NCI-H748 treated with DMSO at 0.1 percent for 48 hours (cell line): ENCODE results near the gene ILDR2.

ENCODE experiments used
- DNase-seq: peaks from one replicate; lab custom pipeline; 2025; lab: John Stamatoyannopoulos, UW

Gene ILDR2

DNA sequence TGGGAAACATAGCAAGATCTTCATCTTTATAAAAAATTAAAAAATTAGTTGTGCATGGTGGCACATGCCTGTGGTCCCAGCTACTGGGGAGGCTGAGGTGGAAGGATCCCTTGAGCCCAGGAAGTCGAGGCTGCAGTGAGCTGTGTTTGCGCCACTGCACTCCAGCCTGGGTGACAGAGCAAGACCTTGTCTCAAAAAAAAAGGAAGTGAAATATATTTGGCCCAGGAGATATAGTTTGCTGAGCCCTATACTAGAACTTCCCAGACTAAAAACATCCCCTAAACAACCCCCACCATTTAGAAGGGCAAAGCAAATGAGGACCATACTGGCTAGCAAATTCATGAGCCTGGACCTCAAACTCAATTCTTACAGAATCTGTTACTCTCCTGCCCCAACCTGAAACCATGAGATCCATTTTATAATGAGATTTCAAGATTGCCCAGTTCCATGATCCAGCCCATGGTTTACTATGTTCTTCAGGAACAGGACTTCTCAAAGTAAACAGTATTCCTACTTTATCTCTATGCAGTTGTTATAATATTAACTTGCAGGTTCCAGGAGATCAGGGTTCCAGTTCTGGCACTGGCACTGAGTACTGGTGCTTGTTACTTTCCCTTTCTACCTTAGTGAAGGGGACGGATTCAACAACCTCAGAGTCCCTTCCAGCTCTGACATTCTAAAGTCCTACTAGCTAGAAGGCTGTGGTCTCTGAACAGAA is 50.4 kb downstream of the ILDR2 start:
- no peak for DNase-seq

DNA sequence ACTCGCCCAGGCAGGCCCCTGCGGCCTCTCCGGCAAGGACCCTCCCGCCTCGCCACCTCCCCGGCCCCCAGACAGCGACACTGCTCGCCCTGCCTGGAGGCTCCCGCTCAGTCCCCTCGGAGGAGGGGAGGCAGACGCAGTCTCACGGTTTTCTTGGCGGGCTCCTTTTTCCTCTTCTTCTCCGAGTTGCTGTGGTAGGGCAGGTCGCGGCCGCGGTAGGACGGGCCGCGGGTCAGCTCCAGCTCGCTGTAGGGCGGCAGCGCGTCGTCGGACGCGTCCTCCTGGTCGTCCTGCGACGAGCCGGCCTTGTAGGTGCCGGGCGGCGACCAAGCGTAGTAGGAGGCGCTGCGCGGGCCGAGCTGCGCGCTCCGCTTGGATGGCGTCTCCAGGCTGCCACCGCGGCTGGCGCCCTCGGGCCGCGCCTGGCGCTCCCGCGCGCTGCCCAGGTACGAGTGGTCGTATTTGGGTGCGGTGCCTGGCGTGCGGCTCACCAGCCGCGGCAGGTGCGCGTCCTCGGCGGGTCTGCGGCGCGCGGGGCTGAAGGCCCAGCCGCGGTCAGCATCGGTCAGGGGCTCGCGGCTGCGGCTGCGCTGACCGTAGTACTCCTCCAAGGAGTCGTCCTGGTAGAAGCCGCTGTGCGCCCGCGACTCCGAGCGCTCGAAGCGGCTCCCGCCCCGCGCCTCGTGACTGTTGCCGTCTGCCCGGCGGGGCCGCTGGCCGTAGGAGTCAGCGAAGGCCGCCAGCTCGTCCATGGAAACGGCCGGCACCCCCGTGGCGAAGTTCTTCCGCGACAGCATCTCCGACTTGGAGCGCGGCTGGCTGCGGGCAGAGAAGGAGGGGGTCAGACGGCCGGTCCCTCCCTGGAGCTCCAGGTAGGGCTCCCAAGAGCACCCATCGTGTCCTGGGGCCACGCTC is 54.5 kb downstream of the ILDR2 start:
- peak; percentile 3 for DNase-seq

DNA sequence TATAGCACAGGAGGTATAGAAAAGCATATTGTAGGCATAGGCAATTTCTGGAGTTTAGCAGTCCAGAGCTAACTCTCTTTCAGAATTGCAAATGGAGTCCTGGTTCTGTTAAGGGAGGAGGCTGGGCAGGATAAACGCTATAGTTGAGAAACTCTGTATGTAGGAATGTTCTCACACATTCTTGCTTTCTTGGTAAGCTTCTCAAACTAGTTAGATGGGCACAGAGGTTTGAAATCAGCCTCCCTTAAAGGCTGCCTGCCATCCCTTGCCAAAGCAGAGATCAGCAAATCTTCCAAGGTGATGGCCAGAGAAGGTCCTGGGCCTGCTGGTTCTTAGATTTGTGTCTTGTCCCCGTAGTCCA is 56.4 kb downstream of the ILDR2 start:
- no peak for DNase-seq

DNA sequence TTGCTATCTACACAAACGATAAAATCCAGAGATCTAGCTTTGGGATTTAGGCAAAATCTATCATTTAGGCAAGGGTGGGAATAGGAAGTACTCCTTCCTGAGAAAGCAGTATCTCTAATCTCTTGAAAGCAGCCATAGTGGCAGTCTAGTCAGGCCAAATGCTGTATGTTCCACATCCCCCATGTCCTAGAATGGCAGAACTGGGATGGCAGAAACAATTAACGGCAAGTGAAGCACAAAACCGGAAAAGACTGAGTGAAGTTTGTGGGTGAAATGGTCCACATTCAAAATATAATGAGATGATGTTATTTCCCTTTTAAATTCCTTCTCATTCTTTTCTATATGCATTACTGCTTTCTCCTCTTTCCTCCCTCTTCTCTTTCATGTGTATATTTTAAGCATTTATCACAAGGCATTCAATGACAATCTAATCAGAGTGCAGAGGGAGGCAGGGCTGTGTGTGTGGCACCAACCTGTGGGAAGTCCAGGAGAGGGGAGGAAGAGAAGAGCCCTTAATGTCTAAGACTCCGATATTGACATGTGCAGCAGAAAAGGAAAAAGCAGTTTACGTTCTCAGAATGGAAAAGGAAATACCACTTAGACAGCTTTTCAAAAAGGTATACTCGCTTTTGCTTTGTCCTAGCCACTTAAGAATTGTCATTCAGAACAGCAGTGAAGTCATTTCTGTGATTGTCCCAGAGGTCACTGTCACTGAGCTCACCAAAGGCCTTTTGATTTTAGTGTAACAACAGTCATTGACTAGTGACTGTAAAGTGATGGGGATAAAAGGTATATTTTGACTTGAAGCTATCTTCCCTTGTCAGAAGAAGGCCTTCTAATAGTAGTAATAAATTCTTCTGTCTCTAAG is 57.0 kb downstream of the ILDR2 start:
- DNase-seq, result no peak

- no peak for DNase-seq
Measured at GRCh38 chr1:166915941-166916340, 59.4 kb downstream of the ILDR2 start.

GRCh38 chr1:166915042-166915441 is 60.3 kb downstream of the ILDR2 start:
- DNase-seq, result no peak

DNA sequence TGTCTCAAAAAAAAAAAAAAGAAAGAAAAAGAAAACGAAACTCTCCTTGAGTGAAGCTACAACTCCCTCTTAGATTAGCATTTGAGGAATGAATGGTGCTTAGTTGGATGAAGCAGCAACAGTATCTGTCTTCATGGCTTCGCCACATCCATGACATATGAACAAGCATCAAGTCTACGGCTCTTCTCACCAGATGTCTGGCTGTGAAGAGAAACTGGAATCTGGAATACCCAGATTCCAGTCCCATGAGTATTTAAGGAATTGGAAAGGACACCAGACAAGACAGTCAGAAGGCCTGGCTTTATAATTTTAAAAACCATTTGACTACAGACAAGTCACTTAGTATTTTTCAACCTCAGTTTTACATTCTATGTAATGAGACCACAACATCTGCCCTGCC is 61.2 kb downstream of the ILDR2 start:
- DNase-seq, result no peak

GRCh38 chr1:166911624-166912023 is 63.7 kb downstream of the ILDR2 start:
- DNase-seq, result no peak

DNA sequence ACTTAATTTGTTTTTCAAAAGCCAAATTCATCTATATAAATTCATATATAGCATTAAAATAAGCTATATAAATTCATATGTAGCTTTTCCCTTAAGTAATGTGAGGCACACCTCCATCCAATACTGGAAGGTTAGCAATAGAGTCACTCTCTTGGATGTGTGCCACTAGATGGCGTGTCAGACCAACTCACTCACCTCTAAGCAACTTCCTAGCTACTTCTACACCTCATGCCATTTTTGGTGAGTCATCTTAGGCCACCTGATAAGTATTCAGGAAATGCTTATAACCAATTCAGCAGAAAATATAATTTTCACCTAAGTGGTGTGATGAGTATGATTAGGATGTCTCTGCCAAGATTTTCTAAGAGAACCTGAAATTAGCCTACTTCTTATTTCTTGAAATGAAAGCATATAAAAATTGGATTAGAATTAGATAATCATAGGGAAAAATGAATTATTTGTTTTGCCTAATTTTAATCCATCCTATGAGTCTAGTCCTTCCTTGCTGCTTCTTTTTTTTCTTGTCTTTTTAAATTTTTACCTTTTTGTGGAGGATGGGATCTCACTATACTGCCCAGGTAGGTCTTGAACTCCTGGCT is 64.8 kb downstream of the ILDR2 start:
- peak; percentile 68 for DNase-seq

DNA sequence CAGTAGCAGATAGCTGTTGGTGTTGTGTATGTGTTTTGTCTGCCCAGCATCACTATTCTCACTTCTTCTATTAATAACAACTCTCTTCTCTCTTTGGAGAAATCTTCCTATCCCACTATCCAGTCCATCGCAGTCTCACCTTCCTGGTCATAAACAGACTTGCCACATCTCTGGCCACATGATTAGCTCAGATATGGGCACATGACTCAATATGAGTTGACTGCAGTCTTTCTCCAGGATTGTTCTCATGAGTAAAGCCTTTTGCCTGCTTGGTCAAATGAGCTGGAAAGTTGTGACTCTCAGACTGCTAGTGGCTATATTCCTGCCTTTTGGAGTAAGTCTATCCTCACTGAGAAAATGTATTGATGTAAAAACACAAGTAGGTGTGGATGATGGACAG is 66.4 kb downstream of the ILDR2 start:
- DNase-seq, result no peak

GRCh38 chr1:166907763-166908162 is 67.6 kb downstream of the ILDR2 start:
- DNase-seq, result no peak

GRCh38 chr1:166907051-166907450 is 68.3 kb downstream of the ILDR2 start:
- DNase-seq, result no peak

DNA sequence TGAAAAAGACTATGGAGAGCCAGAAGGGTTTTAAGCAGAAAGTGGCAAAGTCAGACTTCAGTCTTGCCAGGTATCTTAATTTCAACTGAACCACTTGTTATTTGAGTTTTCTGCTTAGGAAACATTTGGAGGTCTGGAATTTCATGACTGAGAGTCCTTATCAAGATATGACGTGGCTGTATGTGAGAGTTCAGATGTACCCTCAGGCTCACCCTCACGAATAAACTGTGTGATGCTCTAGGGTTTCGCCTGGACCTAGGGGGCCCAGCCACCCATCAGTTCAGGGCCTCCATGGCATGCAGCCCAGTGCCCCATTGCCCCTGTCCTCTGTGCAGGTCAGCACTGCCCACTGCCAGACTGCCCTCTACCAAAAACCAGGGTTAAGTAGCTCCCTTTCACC is 68.7 kb downstream of the ILDR2 start:
- no peak for DNase-seq

DNA sequence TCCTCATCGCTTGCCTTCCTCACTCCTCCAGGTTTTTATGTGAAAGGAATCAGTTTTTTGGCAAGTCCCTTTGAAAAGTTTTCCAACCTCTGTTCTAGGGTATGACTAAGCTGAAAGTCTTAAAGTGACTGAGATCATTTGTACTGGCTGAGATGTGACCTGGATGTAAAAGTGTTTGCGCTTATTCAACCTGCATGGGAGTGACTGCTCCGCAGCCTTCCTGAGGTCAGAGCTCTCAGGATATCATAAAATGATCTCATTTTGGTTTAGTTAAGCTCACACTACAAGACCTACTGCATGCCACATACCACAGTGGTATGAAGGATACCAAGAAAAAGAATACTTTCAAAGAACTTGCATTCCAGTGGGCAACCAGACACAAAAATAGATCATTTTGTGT is 69.4 kb downstream of the ILDR2 start:
- DNase-seq, result no peak

DNA sequence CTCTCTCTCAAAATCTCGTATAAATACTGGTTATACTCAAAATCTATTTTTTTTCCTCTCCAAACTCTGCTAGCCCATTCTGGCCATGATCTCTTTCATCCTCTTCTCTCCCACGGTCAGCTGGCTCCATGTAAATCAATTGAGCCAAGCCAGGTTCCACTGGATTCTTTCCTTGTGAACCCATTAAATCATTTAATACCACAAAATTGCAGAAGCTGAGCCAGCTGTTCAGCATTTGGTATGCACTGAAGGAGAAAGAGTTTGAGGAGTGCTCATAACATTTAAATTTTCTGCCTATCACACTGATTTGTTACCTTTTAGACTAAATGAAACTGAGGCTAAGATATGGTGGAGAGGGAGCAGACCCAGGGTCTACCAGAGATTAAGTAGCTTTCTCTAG is 70.2 kb downstream of the ILDR2 start:
- DNase-seq, result no peak

GRCh38 chr1:166903232-166903631 is 72.1 kb downstream of the ILDR2 start:
- no peak for DNase-seq

- DNase-seq, result no peak
Measured at GRCh38 chr1:166902279-166902678, 73.1 kb downstream of the ILDR2 start.

DNA sequence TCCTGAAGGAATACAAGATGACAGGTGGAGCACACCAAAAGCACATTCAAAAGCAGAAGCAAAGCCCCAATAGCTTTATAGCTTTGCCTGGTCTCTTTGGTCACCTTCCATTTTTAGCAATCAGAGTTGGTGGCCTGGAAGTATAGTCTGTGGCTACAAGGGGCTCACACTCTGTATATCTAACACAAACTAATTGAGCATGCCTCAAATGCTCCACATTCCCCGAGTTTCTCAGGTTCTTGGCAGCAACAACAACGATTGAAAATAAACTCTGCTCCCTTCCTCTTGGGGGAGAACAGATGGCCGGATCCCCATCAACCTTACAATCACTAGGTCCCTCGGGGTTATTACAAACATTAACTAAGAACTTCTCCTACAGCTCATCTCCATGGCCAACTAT is 74.4 kb downstream of the ILDR2 start:
- DNase-seq, result no peak

DNA sequence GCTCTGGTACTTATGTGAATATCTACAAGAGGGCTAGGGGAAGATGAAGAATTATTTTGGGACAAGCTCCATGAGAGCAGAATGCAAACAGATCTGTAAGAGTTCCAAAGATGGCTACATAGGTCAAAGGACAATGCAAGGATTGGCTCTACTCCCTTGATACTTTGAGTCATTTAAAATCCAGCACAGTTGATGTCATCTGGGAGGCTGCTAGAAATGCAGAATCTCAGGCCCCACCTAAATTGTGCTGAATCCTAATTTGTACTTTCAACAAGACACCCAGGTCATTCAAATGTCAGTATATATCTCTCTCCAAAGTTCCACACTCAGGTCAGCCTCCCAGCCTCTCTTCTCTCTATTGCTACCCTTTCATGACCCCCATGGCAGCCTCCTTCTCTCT is 75.6 kb downstream of the ILDR2 start:
- no peak for DNase-seq

DNA sequence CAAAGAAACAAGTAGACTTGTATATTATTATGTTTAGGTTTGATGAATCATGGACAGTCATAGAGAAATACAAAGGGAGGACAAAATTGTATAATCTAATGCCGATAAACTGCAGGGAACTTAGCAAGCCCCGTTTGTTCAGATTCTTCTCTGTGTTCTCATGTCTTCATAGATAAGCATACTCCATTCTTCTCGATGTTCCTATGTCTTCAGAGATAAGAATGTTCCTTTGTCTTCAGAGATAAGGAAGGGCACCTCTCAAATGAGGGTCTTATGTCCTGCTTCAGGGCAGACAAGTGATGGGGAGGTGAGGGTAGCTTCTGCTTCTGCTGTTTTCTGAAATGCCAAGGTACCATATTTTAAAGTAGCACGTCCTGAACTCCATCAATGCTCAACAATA is 79.6 kb downstream of the ILDR2 start:
- DNase-seq, result no peak

- DNase-seq, result no peak
Measured at GRCh38 chr1:166889776-166890175, 85.6 kb downstream of the ILDR2 start.
